K562 (cell line): ENCODE results near the gene TSTD2.
A peak's percentile ranks its signal among the peaks of the same experiment; 100 is the strongest.

Experiments
- BRF2 ChIP-seq: IDR thresholded peaks from 3 replicates; pipeline ENCODE4 v1.6.1; 2011; ENCODE audit warnings: borderline replicate concordance, mild to moderate bottlenecking; ENCODE audit not compliant: insufficient read length, insufficient read depth
- CEBPB ChIP-seq: fragments of 450-650 bp; IDR thresholded peaks from 2 replicates; pipeline ENCODE4 v1.6.1; 2016; ENCODE audit warnings: missing genetic modification characterization, missing compliant biosample characterization
- DMBX1 ChIP-seq: fragments of 250-450 bp; sonication (Bioruptor Pico); IDR thresholded peaks from 2 replicates; pipeline ENCODE4 v1.8.0; 2022; ENCODE audit warnings: inconsistent platforms, mild to moderate bottlenecking, moderate library complexity, borderline replicate concordance
- ELK3 ChIP-seq: fragments of 450-650 bp; formaldehyde crosslinking; IDR thresholded peaks from 2 replicates; pipeline ENCODE4 v1.4.0; 2020; ENCODE audit warnings: mild to moderate bottlenecking
- GABPA ChIP-seq: fragments of 200-800 bp; sonication (Bioruptor generic); conservative IDR thresholded peaks from 2 replicates; pipeline ENCODE4 v1.6.1; 2016; ENCODE audit warnings: low read depth, missing genetic modification characterization, missing compliant biosample characterization
- MGA ChIP-seq: fragments of 450-650 bp; IDR thresholded peaks from 2 replicates; pipeline ENCODE4 v1.6.1; 2016; ENCODE audit warnings: mild to moderate bottlenecking, moderate library complexity
- MTA3 ChIP-seq: fragments of 450-650 bp; formaldehyde crosslinking; IDR thresholded peaks from 2 replicates; pipeline ENCODE4 v1.6.1; 2017; ENCODE audit warnings: mild to moderate bottlenecking, borderline replicate concordance
- NCOA1 ChIP-seq: fragments of 450-650 bp; IDR thresholded peaks from 2 replicates; pipeline ENCODE4 v1.6.1; 2016; ENCODE audit warnings: low read depth
- PKNOX1 ChIP-seq: fragments of 450-650 bp; IDR thresholded peaks from 2 replicates; pipeline ENCODE4 v1.6.1; 2016
- RBM22 ChIP-seq: fragments of 200-400 bp; formaldehyde crosslinking; IDR thresholded peaks from 2 replicates; pipeline ENCODE4 v1.6.1; 2018; ENCODE audit warnings: low read length, low read depth; ENCODE audit not compliant: poor library complexity, severe bottlenecking
- TEAD2 ChIP-seq: fragments of 450-650 bp; IDR thresholded peaks from 2 replicates; pipeline ENCODE4 v1.6.1; 2016; ENCODE audit warnings: missing genetic modification characterization, control low read depth, missing compliant biosample characterization
- ZFX ChIP-seq: sonication (generic); formaldehyde crosslinking; IDR thresholded peaks from 2 replicates; pipeline ENCODE4 v1.8.0; 2022; ENCODE audit warnings: mild to moderate bottlenecking, missing genetic modification reagents, moderate library complexity
- ZNF121 ChIP-seq: sonication (generic); formaldehyde crosslinking; conservative IDR thresholded peaks from 2 replicates; pipeline ENCODE4 v1.8.0; 2022; ENCODE audit warnings: missing genetic modification reagents

GRCh38 chr9:97615439-97616072 lies 17.6 kb downstream of the TSTD2 start:
- TF ChIP-seq GABPA (tag) (no peak), CEBPB (tag) (no peak), DMBX1 (CRISPR knock-in tag) (no peak), MGA (no peak), ELK3 (CRISPR knock-in tag) (no peak), TEAD2 (tag) (no peak), ZFX (CRISPR knock-in tag) (no peak), BRF2 (no peak), RBM22 (no peak), NCOA1 (no peak), PKNOX1 (0 out of 2 replicates have a peak, but pooled peaks have one; percentile 20), ZNF121 (CRISPR knock-in tag) (no peak), MTA3 (no peak)
